ENCODE results near the gene FNDC3B.

Gene FNDC3B

DNA sequence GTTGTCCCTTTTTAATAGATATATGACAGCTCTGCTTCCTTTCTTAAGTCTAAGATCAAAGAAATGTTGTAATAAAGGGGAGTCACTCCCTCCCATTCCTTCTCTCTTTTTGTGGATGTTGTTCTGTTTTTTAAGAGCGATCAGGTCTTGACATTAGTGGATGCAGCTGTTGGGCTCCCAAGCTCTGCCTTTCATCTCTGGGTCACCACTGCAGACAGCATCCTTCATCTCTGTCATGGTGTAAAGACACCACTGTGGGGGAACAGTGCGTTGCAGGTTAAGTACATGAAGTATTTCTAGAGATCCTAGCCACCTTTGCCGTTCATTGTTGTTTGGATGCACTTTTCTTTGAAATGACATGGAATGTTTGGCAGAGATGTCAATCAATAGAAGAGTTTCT lies 17.7 kb downstream of the FNDC3B start:
- DNase-seq = no peak

GRCh38 chr3:172057624-172058327 lies 18.4 kb downstream of the FNDC3B start:
- no peak for DNase-seq

GRCh38 chr3:172059532-172059931 lies 20.2 kb downstream of the FNDC3B start:
- no peak for DNase-seq

GRCh38 chr3:172060234-172060633 lies 20.9 kb downstream of the FNDC3B start:
- DNase-seq = no peak

- DNase-seq = no peak
Observed at GRCh38 chr3:172061724-172062184, 22.4 kb downstream of the FNDC3B start.

DNA sequence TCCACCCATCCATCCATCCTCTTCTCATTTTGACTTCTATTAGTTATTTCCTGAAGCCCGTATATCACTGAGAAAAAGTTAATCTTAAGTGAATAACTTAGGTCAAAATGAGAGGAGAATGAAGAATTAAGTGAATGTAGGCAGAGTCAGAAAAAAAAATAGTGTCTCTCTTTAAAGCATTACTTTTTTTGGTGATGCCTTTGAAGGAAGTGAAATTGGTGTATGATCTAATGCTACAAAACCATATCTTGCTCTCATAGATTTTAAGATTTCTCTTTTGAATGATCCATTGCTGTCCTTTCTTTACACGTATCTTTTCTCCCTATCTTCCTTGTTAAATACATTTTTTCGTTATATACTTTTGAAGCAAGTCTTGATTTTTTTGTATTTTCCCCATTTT lies 23.4 kb downstream of the FNDC3B start:
- DNase-seq = no peak

GRCh38 chr3:172063456-172064432 lies 24.4 kb downstream of the FNDC3B start:
- no peak for DNase-seq

DNA sequence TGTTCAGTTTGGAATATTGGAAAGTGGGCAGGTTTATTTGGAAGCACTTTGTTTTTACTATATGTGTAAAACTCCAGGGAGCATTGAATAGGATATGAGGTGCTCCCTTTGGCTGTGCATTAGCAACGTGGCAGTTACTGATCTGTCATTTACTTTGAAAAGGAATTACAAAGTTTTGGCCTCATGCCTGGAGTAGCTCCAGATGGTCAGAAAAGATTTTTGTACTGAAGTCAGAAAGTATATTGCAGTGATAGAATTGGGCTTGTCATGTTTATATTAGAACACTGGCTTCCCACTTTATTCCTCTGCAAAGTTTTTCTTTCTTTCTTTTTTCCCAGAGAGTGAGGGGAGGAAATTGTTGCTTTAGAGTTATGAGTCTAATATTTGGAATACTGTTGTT lies 26.1 kb downstream of the FNDC3B start:
- DNase-seq = no peak

- no peak for DNase-seq
Observed at GRCh38 chr3:172065967-172066762, 26.8 kb downstream of the FNDC3B start.

DNA sequence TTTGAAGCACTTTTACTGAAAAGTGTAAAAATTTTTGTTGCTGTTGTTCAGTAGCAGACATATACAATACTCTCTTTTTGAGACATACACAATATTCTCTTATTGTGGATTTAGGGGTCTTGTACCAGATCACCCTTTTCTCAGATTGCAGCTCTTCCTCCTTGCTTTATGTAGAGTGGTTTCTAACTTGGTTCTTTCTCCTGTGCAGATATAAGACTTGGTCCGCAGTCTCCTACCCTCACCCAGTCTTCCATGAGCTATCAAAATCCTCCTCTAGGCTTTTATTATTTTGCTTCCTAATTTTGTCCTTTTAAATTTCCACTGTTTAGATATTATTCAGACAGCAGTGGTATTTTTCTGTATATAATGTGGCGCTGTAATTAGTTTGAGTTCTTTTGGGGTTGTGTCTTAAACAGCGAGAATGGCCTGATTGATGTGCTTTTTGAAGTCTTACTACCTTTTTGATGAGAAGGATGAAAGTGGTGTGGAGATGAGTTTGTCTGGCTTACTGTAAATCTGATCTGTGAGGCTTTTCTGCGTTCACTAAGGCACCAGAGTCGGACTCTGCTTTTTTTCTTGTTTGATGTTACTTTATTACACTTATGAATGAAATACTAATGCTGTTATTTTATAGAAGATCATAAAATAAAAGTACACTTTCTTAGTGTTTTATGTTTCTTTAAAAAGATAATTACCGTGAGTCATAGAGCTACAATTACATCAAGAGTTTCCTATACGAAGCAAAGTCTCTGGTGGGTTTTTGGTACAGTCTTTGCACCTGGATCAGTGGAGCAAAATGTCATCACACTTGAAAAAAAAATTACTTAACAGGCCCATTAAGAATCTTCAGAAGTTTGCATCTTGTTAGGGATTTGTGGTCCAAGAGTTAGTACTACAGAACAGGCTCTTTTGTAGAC lies 27.8 kb downstream of the FNDC3B start:
- no peak for DNase-seq

- DNase-seq = no peak
Observed at GRCh38 chr3:172067837-172068440, 28.6 kb downstream of the FNDC3B start.

- DNase-seq = no peak
Observed at GRCh38 chr3:172068977-172069376, 29.6 kb downstream of the FNDC3B start.

GRCh38 chr3:172069478-172069877 lies 30.1 kb downstream of the FNDC3B start:
- DNase-seq = no peak

- no peak for DNase-seq
Observed at GRCh38 chr3:172070269-172070668, 30.9 kb downstream of the FNDC3B start.

- no peak for DNase-seq
Observed at GRCh38 chr3:172070802-172071201, 31.4 kb downstream of the FNDC3B start.

GRCh38 chr3:172071780-172072330 lies 32.5 kb downstream of the FNDC3B start:
- no peak for DNase-seq

GRCh38 chr3:172072543-172072942 lies 33.2 kb downstream of the FNDC3B start:
- DNase-seq = no peak

DNA sequence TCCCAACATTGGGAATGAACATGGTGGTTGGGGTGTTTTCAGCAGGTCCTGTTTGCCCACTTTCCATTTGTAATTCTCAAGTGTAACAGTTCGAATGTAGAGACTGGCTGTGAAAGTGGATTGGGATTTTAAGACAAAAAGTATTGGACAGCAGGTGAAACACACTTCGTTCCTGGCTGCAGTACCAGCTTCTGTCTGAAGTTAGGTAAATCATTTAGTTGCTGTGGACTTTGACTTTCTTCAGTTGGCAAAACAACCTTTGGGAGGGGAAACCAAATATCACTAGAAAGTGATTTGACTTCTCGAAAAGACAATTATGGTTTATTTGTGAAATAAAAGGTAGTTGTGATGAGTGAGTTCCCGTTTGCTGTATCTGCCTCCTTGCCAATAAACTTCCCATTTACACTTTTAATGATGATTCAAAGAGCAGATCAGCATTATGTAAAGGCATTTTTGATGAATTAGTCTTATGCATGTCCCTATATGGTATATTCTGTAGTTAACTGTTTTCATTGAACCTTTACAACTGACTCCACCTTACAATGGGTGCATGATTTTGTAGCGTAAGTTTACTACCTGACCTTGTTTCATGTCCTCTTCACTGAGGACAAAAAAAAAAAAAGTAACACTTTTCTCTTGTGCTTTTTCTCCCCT lies 34.0 kb downstream of the FNDC3B start:
- no peak for DNase-seq

- DNase-seq = no peak
Observed at GRCh38 chr3:172074032-172074431, 34.7 kb downstream of the FNDC3B start.

GRCh38 chr3:172074586-172074985 lies 35.2 kb downstream of the FNDC3B start:
- DNase-seq = peak; percentile 54

DNA sequence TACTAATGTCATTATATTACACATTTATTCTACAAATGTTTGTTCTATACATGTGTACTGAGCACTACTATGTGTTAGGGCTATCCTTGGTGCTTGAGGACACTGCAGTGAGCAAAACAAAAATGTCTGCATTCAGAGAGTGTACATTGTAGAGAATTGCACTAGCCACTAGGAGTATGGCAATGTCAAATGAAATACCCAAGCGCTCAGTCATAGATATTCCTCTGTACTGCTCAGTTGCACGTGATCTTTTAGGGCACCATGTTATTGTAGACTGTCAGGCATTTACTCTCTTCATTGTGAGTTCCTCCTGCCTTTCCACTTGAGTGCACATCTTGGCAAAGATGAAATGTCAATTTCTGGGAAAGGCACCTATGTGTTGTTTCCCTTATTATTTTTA lies 36.8 kb downstream of the FNDC3B start:
- no peak for DNase-seq

Measured in CD4-positive, alpha-beta T cell treated with Interleukin-15 for 1 hour (primary cell).